Liver (tissue), 9 donors: Measurements from ENCODE around the gene FNBP1. TPM values are rescaled to one million over a fixed set of nuclear protein-coding genes. Genes with fewer than 3 reads are reported as not detected.
A peak's percentile ranks its signal among the peaks of the same experiment; 100 is the strongest.

Experiments used
- DNase-seq: peaks from one replicate; pipeline ENCODE4 v3.0.0-alpha.2; 2017; ENCODE audit warnings: low spot score
- H3K27ac ChIP-seq, 2 donors: one replicate each; pipeline ENCODE4 v1.7.0; 2013; ENCODE audit warnings: inconsistent platforms in 2 of 2, low read length in 2 of 2, control low read depth in 1 of 2, low read depth in 1 of 2, mild to moderate bottlenecking in 1 of 2
- H3K27me3 ChIP-seq, 4 donors: one replicate each; pipeline versions ENCODE4 v1.6.1 to v1.7.0; 2013; ENCODE audit warnings: low read length in 3 of 4, inconsistent platforms in 1 of 4, mild to moderate bottlenecking in 1 of 4, moderate library complexity in 1 of 4; ENCODE audit not compliant: control insufficient read depth in 4 of 4, insufficient read depth in 4 of 4
- H3K36me3 ChIP-seq, 4 donors: one replicate each; pipeline versions ENCODE4 v1.6.1 to v1.7.0; 2013; ENCODE audit warnings: low read length in 3 of 4, mild to moderate bottlenecking in 3 of 4, low read depth in 1 of 4, moderate library complexity in 1 of 4; ENCODE audit not compliant: control insufficient read depth in 4 of 4, insufficient read depth in 3 of 4
- H3K4me1 ChIP-seq, 4 donors: one replicate each; pipeline versions ENCODE4 v1.6.1 to v1.7.0; 2013; ENCODE audit warnings: low read length in 3 of 4, mild to moderate bottlenecking in 3 of 4, moderate library complexity in 1 of 4; ENCODE audit not compliant: control insufficient read depth in 4 of 4, insufficient read depth in 4 of 4
- H3K4me3 ChIP-seq, 3 donors: one replicate each; pipeline versions ENCODE4 v1.6.1 to v1.7.0; 2013; ENCODE audit warnings: low read length in 3 of 3, control low read depth in 1 of 3, low read depth in 1 of 3, mild to moderate bottlenecking in 1 of 3
- H3K9ac ChIP-seq, 2 donors: one replicate each; pipeline ENCODE4 v1.7.0; 2013; ENCODE audit warnings: low read length in 2 of 2, mild to moderate bottlenecking in 2 of 2, moderate library complexity in 2 of 2, control low read depth in 1 of 2, low read depth in 1 of 2
- H3K9me3 ChIP-seq, 4 donors: one replicate each; pipeline versions ENCODE4 v1.6.1 to v1.7.0; 2013; ENCODE audit warnings: low read length in 3 of 4; ENCODE audit not compliant: control insufficient read depth in 4 of 4
- CTCF ChIP-seq: fragments of 150-350 bp; IDR thresholded peaks from 2 replicates; pipeline ENCODE4 v1.5.1; 2017; ENCODE audit warnings: improper control_type of control experiment, low read depth, low read length; ENCODE audit not compliant: missing input control
- FOXA1 ChIP-seq: IDR thresholded peaks from 2 replicates; pipeline ENCODE4 v1.6.1; 2016; ENCODE audit warnings: antibody characterized with exemption
- HNF4A ChIP-seq, 2 donors: conservative IDR thresholded peaks; 2 replicates each; pipeline ENCODE4 v1.6.1; 2016; ENCODE audit warnings: antibody characterized with exemption in 2 of 2, mild to moderate bottlenecking in 2 of 2
- HNF4G ChIP-seq: IDR thresholded peaks from 2 replicates; pipeline ENCODE4 v1.6.1; 2016; ENCODE audit warnings: antibody characterized with exemption
- JUND ChIP-seq, 2 donors: IDR thresholded peaks; 2 replicates each; pipeline ENCODE4 v1.6.1; 2016; ENCODE audit warnings: antibody characterized with exemption in 2 of 2
- NR2F2 ChIP-seq: IDR thresholded peaks from 2 replicates; pipeline ENCODE4 v1.6.1; 2016; ENCODE audit warnings: antibody characterized with exemption
- RAD21 ChIP-seq, 2 donors: IDR thresholded peaks; 2 replicates each; pipeline ENCODE4 v1.6.1; 2016; ENCODE audit warnings: antibody characterized with exemption in 2 of 2, mild to moderate bottlenecking in 2 of 2
- REST ChIP-seq: IDR thresholded peaks from 2 replicates; pipeline ENCODE4 v1.6.1; 2016; ENCODE audit warnings: antibody characterized with exemption, mild to moderate bottlenecking
- RXRA ChIP-seq, 2 donors: IDR thresholded peaks; 2 replicates each; pipeline ENCODE4 v1.6.1; 2017 to 2018; ENCODE audit warnings: antibody characterized with exemption in 2 of 2, mild to moderate bottlenecking in 1 of 2
- SP1 ChIP-seq: IDR thresholded peaks from 2 replicates; pipeline ENCODE4 v1.6.1; 2018; ENCODE audit warnings: antibody characterized with exemption, mild to moderate bottlenecking
- YY1 ChIP-seq: IDR thresholded peaks from 2 replicates; pipeline ENCODE4 v1.6.1; 2016; ENCODE audit warnings: antibody characterized with exemption, mild to moderate bottlenecking
- ZBTB33 ChIP-seq: IDR thresholded peaks from 2 replicates; pipeline ENCODE4 v1.6.1; 2016; ENCODE audit warnings: antibody characterized with exemption
- WGBS: extraction: QIAGEN DNeasy Blood & Tissue Kit; methylation state at CpG from one replicate; pipeline ENCODE4 v1.1.7; 2013; 5-methylcytosine and 5-hydroxymethylcytosine counted together
- polyA plus RNA-seq, 2 donors: library from polyadenylated mRNA; stranded (reverse) in 1 of 2; unstranded in 1 of 2; fragments of 200-250 nt in 1 of 2; fragments of >200 nt in 1 of 2; fragmentation: Nextera tagmentation in 1 of 2; extraction: Ambion mirVana in 1 of 2; gene quantifications; one replicate each; pipeline versions ENCODE4 v1.2.1 to v1.2.3, GENCODE V29; 2013 to 2015
- total RNA-seq, 2 donors: library from RNA; depleted of rRNA; stranded (reverse); fragments of >200 nt; gene quantifications; one replicate each; pipeline ENCODE4 v1.2.3, GENCODE V29; 2014
- donor health status: healthy.
- donor health status: healthy.
- donor health status: healthy.
- donor health status: healthy.
- donor health status: healthy.

The FNBP1 gene
- total and polyA plus RNA-seq, 4 donors = 6.6 to 15.6 (median 12.3) TPM

- H3K9me3 ChIP-seq = no peaks in the 10 kb centered on the region
- H3K4me3 ChIP-seq = no peak overlapping the region
- H3K36me3 ChIP-seq = no peaks in the 10 kb centered on the region
- H3K27ac ChIP-seq = no peak overlapping the region
- H3K9ac ChIP-seq = peak overlapping the region in 1 of 2 donors; percentile 48
- H3K27me3 ChIP-seq = no peaks in the 10 kb centered on the region
- DNase-seq = no peak
- H3K4me1 ChIP-seq = peaks cover 2 to 21% (median 19%) of the 10 kb centered on the region in 4 donors
- 81% methylated on average over 6 of the region's 6 CpGs for WGBS
- TF ChIP-seq FOXA1 = no peak
- no peak for TF ChIP-seq CTCF
- TF ChIP-seq RAD21 (IDR thresholded peaks at IDR 0.05) = peak; percentile 27 to 34
- no peak for TF ChIP-seq SP1
Measured at GRCh38 chr9:130039528-130040147, 3.4 kb downstream of the FNBP1 start.

- Histone ChIP-seq H3K27ac (peak overlapping the region in 1 of 2 donors; percentile 25), H3K4me1 (peaks cover 5 to 22% (median 16%) of the 10 kb centered on the region in 4 donors), H3K9me3 (no peaks in the 10 kb centered on the region), H3K27me3 (no peaks in the 10 kb centered on the region), H3K9ac (no peak overlapping the region), H3K36me3 (no peaks in the 10 kb centered on the region), H3K4me3 (no peak overlapping the region)
- no peak for TF ChIP-seq JUND (IDR thresholded peaks at IDR 0.05)
- no peak for DNase-seq
Measured at GRCh38 chr9:130036099-130036498, 6.9 kb downstream of the FNBP1 start.

- H3K36me3 ChIP-seq = no peaks in the 10 kb centered on the region
- peaks cover 5 to 28% (median 22%) of the 10 kb centered on the region in 4 donors for H3K4me1 ChIP-seq
- no peak overlapping the region for H3K9ac ChIP-seq
- no peaks in the 10 kb centered on the region for H3K27me3 ChIP-seq
- H3K9me3 ChIP-seq = no peaks in the 10 kb centered on the region
- WGBS = 77% methylated on average over 1 of the region's 1 CpG
- H3K27ac ChIP-seq = no peak overlapping the region
- H3K4me3 ChIP-seq = no peak overlapping the region
- TF ChIP-seq SP1 (no peak), ZBTB33 (no peak), RXRA (IDR thresholded peaks at IDR 0.05) (no peak), REST (no peak), HNF4G (no peak), HNF4A (conservative IDR thresholded peaks at IDR 0.05) (no peak), YY1 (no peak), CTCF (no peak), JUND (IDR thresholded peaks at IDR 0.05) (no peak), NR2F2 (no peak)
- DNase-seq = no peak
Measured at GRCh38 chr9:130034570-130034969, 8.4 kb downstream of the FNBP1 start.
